GM12875 (cell line): ENCODE measurements around the gene FCAMR.

Experiments used
- H3K4me3 ChIP-seq: one replicate; pipeline ENCODE4 v1.5.1; 2011; ENCODE audit warnings: low read depth, low read length, control low read depth
- CTCF ChIP-seq: IDR thresholded peaks from 2 replicates; pipeline ENCODE4 v1.5.1; 2011; ENCODE audit warnings: low read depth, mild to moderate bottlenecking, control low read depth, inconsistent platforms, low read length, moderate library complexity, borderline replicate concordance; ENCODE audit not compliant: insufficient read depth

The FCAMR gene

DNA sequence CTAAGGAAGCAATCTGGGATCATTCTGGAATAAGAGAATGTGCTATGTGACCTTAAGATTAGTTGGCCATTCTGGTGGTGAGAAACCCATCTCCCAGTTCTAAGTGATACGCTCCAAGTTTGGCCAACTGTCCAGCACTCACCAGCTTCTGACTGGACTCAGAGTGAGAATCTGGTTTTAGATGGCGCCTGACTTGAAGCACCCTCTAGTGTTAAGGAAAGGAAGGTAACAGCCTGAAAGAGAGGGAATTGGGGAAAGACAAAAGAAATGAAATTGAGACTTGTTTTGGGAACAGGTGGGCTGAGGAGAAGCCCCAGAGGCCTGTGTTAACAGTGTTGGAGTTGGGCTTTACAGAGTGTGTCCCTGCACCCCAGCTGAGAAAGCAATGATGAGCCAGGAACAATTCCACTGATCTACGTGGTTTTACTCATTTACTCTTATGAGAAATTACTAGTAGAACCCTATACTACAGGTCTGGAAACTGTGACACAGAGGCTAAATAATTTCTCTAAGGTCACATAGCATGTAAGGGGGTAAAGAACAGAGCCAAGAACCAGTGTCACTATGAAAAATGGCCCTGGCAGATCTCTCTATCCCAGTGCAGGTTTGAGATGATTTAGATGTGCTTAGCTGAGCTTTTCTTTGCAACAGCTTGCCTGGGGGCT is 9.3 kb upstream of the FCAMR start:
- H3K4me3 ChIP-seq = no peak overlapping the region
- peak; percentile 64; the same call in 1 of the 2 replicates for TF ChIP-seq CTCF

- no peak overlapping the region for H3K4me3 ChIP-seq
- TF ChIP-seq CTCF = no peak
Measured at GRCh38 chr1:206978259-206978658, 8.0 kb upstream of the FCAMR start.

- no peak for TF ChIP-seq CTCF
- no peak overlapping the region for H3K4me3 ChIP-seq
Measured at GRCh38 chr1:206975306-206975705, 5.0 kb upstream of the FCAMR start.

- H3K4me3 ChIP-seq = no peak overlapping the region
- TF ChIP-seq CTCF = no peak
Measured at GRCh38 chr1:206974140-206974539, 3.9 kb upstream of the FCAMR start.

DNA sequence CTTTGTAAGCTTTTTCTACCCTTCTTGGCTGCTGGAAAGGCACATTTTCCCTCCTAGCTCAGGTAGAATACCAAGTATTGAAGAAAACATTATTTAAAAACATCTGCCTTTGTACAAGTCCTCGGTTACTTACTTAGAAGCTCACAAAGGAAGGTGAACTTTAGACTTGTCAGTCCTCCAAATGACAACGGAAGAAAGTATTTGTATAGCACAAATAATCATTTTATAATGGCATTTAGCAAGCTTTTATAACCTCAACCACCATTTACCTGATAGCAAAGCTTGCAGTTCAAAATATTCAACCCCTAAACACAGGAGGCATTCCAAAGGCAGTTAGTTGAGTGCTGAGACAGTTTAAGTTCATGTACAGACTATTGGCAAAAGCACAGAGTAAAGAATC is 2.5 kb upstream of the FCAMR start:
- no peak overlapping the region for H3K4me3 ChIP-seq
- TF ChIP-seq CTCF = no peak

DNA sequence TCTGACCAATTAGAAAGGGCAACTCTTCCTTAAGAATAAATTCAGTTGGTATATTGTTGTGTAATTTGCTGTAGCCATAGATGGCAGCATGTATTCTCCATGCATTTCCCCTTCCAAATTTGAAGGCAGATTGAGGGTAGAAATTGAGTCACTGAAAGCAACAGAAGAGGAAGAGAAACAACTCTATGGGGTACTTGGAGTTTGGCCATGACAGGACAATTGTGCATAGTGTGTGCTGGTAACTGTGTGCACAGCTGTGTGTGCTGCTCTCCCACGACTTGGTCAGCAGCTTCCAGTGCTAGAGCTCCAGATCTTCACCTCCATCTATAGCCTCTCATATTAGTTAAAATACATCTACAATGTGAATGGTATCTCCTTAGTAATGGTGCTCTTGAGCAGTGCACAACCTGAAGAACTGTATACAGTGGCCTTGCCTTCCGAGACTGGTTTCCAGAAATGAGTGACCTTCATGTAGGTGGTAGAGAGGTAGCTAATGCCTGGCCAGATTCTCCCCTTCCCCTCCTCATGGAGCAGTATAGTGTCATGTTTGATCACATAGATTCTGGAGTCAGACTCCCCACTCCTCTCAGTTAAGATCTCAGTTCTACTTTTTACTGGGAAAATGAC is 882 bp upstream of the FCAMR start:
- H3K4me3 ChIP-seq = no peak overlapping the region
- TF ChIP-seq CTCF = no peak

DNA sequence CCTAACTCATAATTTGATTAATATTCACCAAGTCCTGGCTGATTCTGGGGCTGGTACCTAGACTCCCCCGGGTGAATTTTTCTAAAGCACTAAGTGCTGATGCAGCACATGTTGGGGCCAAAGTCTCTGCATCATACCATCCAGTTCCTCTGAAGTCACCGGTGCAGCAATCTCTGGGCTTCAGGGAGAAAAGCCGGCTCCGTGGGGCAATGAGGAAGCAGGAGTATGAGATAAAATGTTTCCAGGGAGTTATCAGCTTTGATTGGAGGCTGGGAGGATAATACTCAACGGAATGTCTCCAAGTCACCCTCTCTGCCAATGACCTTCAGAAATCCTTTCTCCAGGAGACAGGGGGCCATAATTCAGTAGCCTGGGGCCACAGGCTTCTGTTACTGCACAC is 1.2 kb downstream of the FCAMR start:
- no peak overlapping the region for H3K4me3 ChIP-seq
- TF ChIP-seq CTCF = no peak
